Thyroid gland (tissue), 4 donors: ENCODE data around the gene KIF11. TPM values are rescaled to one million over a fixed set of nuclear protein-coding genes. Genes with fewer than 3 reads are reported as not detected.

Source experiments
- DNase-seq, 2 donors: peaks; one replicate each; pipeline ENCODE4 v3.0.0-alpha.2; 2019
- H3K27ac ChIP-seq, 3 donors: fragments of 200-600 bp; sonication (generic); 1 replicate in 2 of 3; 2 replicates in 1 of 3; pipeline ENCODE4 v1.5.1; 2016 to 2019; ENCODE audit warnings: mild to moderate bottlenecking in 1 of 3, moderate library complexity in 1 of 3
- H3K27me3 ChIP-seq: fragments of 200-600 bp; sonication (generic); one replicate; pipeline ENCODE4 v1.5.1; 2019
- H3K36me3 ChIP-seq, 2 donors: fragments of 200-600 bp; sonication (generic); one replicate each; pipeline ENCODE4 v1.5.1; 2016 to 2019
- H3K4me1 ChIP-seq, 2 donors: fragments of 200-600 bp; sonication (generic); one replicate each; pipeline ENCODE4 v1.5.1; 2017 to 2019
- H3K4me3 ChIP-seq, 3 donors: fragments of 200-600 bp; sonication (generic); replicated peaks in 1 of 3; 1 replicate in 2 of 3; 2 replicates in 1 of 3; pipeline ENCODE4 v1.5.1; 2016; ENCODE audit warnings: mild to moderate bottlenecking in 1 of 3
- H3K9me3 ChIP-seq: fragments of 200-600 bp; sonication (generic); one replicate; pipeline ENCODE4 v1.5.1; 2017
- POLR2A ChIP-seq, 2 donors: fragments of 450-650 bp; IDR thresholded peaks; one replicate each; pipeline ENCODE4 v1.6.1; 2017; ENCODE audit warnings: antibody characterized with exemption in 2 of 2, mild to moderate bottlenecking in 2 of 2, moderate library complexity in 1 of 2
- WGBS, 2 donors: methylation state at CpG; one replicate each; pipeline ENCODE4 v1.1.5; 2017; 5-methylcytosine and 5-hydroxymethylcytosine counted together
- intact Hi-C: fragments of 100-400 bp; cut with DNase I; formaldehyde crosslinking; loops from one replicate; pipeline ENCODE4 v1.15.1; 2023
- small RNA-seq: library from RNA; depleted of rRNA; stranded (forward); fragments of <200 nt; gene quantifications from one replicate; pipeline ENCODE3, GENCODE V24; 2016
- total RNA-seq, 4 donors: library from RNA; depleted of rRNA; stranded (reverse); fragments of >200 nt; gene quantifications; one replicate each; pipeline ENCODE4 v1.2.3, GENCODE V29; 2016
- TF ChIP-seq, protein P1 (sequence below), 6 experiments: fragments of 200-600 bp in 3 of 6; fragments of 450-650 bp in 3 of 6; sonication (generic) in 3 of 6; IDR thresholded peaks; one replicate each; pipeline ENCODE4 v1.5.1; 2016 to 2019; ENCODE audit warnings: antibody characterized with exemption in 6 of 6, mild to moderate bottlenecking in 2 of 6, inconsistent platforms in 1 of 6, moderate library complexity in 1 of 6

KIF11 gene
- total RNA-seq, 4 donors from 2014 or later: 0.67 to 1.5 (median 1.1) TPM

DNA sequence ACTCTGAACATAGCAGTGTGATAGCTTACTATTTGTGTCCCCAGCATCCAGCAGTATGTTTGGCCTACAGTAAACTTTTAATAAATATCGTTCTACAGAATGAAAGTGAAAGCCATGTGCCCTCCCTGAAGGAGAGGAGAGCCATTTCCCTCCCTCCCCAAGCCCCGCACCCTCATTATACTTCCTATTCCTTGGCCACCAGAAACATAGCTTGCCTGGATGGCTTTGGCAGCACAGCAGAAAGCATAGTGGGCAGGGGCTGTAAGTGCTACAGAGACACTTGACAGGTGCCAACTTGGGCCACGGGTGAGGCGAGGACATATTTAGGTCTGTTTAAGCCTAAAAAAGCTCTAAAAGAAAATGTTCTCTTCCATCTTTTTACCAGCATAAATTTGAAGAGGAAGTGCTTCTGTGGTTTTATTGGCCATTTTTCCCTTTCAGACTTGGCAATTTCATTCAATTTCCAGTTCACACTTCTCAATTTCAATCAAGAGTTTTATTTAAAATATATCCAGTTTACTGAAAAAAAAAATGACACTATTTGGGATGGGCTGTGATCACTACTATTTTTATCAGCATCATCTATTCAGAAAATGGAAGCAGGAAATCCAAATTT is 109.5 kb downstream of the KIF11 start:
- Histone ChIP-seq H3K4me1 (peaks cover 20 to 28% of the 10 kb centered on the region in 2 donors), H3K27me3 (no peaks in the 10 kb centered on the region), H3K27ac (peak overlapping the region in 2 of 3 donors; percentile 50 to 64), H3K4me3 (peak overlapping the region in 1 of 3 donors; percentile 7), H3K9me3 (no peaks in the 10 kb centered on the region), H3K36me3 (no peaks in the 10 kb centered on the region)
- 37 to 38% methylated on average over 4 of the region's 4 CpGs for WGBS, 2 donors
- intact Hi-C loops: no loop called here
- TF ChIP-seq POLR2A (IDR thresholded peaks at IDR 0.05): no peak
- TF ChIP-seq, protein P1, sequence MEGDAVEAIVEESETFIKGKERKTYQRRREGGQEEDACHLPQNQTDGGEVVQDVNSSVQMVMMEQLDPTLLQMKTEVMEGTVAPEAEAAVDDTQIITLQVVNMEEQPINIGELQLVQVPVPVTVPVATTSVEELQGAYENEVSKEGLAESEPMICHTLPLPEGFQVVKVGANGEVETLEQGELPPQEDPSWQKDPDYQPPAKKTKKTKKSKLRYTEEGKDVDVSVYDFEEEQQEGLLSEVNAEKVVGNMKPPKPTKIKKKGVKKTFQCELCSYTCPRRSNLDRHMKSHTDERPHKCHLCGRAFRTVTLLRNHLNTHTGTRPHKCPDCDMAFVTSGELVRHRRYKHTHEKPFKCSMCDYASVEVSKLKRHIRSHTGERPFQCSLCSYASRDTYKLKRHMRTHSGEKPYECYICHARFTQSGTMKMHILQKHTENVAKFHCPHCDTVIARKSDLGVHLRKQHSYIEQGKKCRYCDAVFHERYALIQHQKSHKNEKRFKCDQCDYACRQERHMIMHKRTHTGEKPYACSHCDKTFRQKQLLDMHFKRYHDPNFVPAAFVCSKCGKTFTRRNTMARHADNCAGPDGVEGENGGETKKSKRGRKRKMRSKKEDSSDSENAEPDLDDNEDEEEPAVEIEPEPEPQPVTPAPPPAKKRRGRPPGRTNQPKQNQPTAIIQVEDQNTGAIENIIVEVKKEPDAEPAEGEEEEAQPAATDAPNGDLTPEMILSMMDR (IDR thresholded peaks at IDR 0.05): no peak
- DNase-seq: peak; percentile 51 to 55

Small RNAs within 50 kb of the gene (small RNA-seq; reads per million reads assigned to genes)
- gene RN7SL644P: not detected

Other genes with a start within 250 kb of the KIF11 start
- gene IDE, start 19.0 kb upstream of the KIF11 start, total RNA-seq: 10 to 100 TPM; 38.8 to 95.2 (median 46.7) TPM
- gene HHEX, start 96.8 kb downstream of the KIF11 start, total RNA-seq: 100 to 1,000 TPM in 3 of 4 donors, 10 to 100 TPM in 1; 90.9 to 154 (median 122) TPM